H7 (cell line): ENCODE measurements around the gene SNX32. TPM values are rescaled to one million over a fixed set of nuclear protein-coding genes. Genes with fewer than 3 reads are reported as not detected.

Experiments used
- DNase-seq: peaks from one replicate; pipeline ENCODE4 v3.0.0; 2012
- H3K27me3 ChIP-seq: 2 replicates; pipeline ENCODE4 v1.6.0; 2011; ENCODE audit warnings: mild to moderate bottlenecking, low read length; ENCODE audit not compliant: control insufficient read depth, insufficient read depth
- H3K36me3 ChIP-seq: replicated peaks from 2 replicates; pipeline ENCODE4 v1.5.1; 2011; ENCODE audit warnings: low read length; ENCODE audit not compliant: control insufficient read depth, insufficient read depth
- H3K4me3 ChIP-seq: 2 replicates; pipeline ENCODE4 v1.5.1; 2011; ENCODE audit warnings: low read depth, mild to moderate bottlenecking, control low read depth, low read length, moderate library complexity; ENCODE audit not compliant: insufficient read depth
- total RNA-seq: library from RNA; depleted of rRNA; stranded (reverse); fragments of >200 nt; shearing (Covaris generic); gene quantifications from 2 replicates; pipeline ENCODE4 v1.2.3, GENCODE V29; 2014; rRNA removed

SNX32 gene
- total RNA-seq = 0.26 and 0.80 TPM in 2 replicates

DNA sequence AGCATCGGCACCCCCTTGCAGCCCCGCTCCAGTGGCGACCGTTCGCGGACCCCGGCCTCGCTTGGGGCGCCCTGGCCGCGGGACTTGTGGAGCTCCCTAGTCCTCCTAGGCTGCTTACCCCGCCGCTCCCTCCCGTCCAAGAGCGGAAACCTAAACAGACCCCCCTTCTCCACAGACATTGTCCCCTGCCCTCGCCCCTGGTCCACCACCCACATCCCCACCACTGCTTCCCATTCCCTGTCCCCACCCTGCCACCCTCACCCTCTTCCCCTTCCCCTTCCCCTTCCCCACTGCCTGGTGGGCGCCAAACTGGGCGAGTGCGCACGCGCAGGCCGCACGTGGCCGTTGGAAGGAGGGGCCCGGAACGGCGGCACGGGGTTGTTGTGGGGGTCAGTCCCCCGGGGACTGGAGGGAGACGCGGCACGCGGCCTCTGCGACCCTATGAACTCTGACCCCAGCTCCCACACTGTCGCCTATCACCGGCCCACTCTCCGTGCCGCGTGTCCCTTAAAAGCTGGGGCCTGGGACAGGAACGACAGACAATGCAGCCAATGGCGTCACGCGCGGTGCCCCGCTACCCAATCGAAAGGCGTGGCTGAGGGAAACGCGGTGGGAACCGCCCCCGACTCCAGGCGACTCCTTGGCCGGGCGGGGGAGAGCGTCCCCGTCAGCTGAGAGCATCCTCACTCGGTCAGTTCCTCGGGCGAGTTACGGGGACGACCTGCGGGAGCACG, at the start of gene SNX32:
TSS of gene SNX32 (plus strand) at position 667 of the 734 bp plus-strand sequence. CDS start 103 bp downstream, outside the sequence.
- Histone ChIP-seq H3K36me3 (no peaks in the 10 kb centered on the region), H3K27me3 (peaks cover 9% of the 10 kb centered on the region), H3K4me3 (peak within 1 kb of the TSS; percentile 57)
- DNase-seq = peak; percentile 100

DNA sequence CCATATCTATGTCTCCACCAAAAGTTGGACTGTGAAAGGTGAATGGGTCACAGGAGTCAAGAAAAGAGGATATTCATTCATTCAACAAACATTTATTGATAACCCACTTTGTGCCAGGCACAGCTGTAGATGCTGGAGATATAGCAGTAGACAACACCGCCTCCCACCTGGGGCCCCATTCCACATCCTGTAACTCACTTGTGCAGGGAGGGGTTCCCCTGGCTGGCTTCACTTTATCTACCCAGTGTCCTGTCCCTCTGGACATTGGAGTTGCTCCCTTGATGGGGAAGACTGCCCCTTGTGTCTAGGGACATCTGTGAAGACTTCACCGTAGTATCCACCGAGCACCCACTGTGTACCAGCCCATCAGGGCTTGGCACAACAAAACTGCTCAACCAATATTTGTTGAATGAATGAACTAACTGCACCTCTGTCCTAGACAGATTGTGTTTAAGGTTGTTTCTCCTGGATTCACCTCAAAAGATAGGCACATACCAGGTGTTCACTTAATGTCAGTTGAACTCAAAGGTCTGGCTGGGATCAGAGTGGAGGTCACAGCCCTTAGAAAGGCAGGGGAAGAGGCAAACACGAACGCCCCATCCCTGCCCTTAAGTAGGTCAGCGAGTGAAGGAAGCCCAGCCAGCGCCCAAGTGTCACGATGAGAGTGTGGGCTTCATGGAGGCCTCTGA, 48.3 kb upstream of the SNX32 start:
- Histone ChIP-seq H3K36me3 (no peaks in the 10 kb centered on the region), H3K27me3 (peaks cover 66% of the 10 kb centered on the region), H3K4me3 (no peak overlapping the region)
- peak; percentile 44 for DNase-seq

DNA sequence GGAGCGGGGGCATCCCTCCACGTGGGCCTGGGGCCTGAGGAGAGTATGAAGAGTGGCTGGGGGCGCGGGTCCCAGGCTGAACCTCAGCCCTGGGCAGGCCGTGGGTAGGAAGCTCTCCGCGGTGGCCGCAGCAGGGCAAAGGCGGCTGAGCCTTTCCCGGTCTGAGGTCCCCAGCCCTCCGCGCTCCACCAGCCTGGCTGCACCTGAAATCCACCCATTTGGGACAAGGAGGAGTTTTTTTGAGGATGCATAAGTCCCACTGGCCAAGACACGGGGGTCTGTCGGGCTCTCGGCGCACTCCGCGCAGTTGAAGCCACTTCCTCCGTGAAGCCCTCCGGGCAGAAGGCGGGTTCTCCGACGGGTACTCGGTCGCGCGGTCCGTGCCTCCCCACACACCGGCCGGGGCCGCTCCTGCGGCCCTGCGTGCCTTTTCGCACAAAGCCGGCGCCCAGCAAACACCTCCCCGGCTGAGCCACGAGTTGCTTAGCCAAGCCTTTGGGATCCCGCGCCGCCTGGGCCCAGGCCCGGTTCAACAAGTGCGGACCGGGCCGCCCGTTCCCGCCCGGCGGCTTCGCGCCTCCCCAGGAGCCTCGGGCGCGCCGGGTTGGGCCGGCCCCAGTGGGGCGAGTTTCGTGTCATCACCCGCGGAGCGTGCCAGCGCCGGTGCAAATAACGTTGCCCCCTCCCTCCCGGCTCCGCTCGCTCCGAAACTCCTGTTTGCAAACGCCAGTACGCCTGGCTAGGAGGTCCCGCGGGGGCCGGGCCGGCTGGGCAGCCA, 47.6 kb upstream of the SNX32 start:
- Histone ChIP-seq H3K36me3 (no peaks in the 10 kb centered on the region), H3K4me3 (peak overlapping the region; percentile 33), H3K27me3 (peaks cover 64% of the 10 kb centered on the region)
- peak; percentile 84 for DNase-seq

DNA sequence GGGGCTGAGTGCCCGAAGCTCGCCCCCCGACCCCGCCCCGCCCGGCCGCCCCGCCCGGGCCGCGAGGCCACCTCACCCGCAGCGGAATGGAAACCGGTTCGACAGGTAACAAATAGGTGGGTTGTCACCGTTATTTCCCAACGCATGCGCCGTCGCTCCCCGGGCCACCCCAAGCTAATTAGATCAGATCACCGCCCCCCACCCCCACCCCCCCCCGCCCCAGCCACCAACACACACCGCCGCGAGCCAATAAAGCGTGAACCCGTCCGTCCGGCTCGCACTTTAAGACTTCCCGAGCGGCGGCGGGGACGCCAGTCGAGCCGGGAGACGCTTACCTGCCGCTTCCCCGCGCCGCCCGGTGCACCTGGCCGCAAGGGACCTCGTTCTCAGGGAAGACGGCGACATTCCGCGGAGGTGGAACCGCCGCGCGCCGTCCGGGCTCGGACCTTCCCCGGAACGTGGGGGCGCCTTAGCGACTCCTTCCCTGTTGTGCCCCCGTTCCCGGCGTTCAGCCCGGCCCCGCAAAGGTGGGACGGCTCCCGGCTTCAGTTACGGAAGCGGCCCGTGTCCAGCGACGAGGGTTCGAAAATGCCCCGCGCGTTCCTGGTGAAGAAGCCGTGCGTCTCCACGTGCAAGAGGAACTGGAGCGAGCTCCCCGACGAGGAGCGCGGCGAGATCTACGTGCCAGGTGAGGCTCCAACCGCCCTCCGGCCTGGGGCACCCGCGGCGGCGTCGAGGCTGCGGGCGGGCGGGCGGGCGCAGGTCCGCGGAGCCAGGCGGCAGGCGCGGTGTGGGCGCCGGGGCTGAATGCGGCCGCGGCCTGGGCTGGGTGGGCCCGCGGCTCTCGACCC, 46.8 kb upstream of the SNX32 start, which contains the start of gene OVOL1:
TSS of gene OVOL1 (plus strand) at position 278 of the 851 bp plus-strand sequence. CDS start at position 589, 311 bp downstream.
- peak; percentile 97 for DNase-seq
- peak within 1 kb of the TSS; percentile 58 for H3K4me3 ChIP-seq
- no peaks in the 10 kb centered on the region for H3K36me3 ChIP-seq
- peaks cover 56% of the 10 kb centered on the region for H3K27me3 ChIP-seq

- DNase-seq = peak; percentile 97
- Histone ChIP-seq H3K4me3 (peak overlapping the region; percentile 58), H3K27me3 (peaks cover 47% of the 10 kb centered on the region), H3K36me3 (no peaks in the 10 kb centered on the region)
These were observed 45.8 kb upstream of the SNX32 start for GRCh38 chr11:65787649-65788622.

DNA sequence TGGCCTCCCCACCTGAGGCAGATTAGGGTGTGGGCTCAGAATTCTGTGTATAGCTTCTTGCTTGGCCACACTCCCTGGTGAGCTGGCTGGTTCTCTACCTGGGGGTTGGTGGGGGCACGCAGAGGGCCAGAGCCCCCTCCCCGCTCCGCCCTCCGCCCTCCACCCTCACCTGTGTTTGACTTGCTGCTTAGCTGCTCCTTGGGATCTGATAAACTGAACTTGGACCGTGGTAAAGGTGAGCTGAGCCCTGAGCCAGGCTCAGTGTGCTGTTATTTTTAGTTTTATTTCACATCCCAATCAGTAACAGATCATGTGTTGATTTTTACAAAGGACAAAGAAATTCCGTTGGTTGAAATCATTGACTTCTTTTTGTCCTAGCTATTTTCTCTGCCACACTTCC, 44.9 kb upstream of the SNX32 start:
- peak; percentile 65 for DNase-seq
- H3K36me3 ChIP-seq = no peaks in the 10 kb centered on the region
- no peak overlapping the region for H3K4me3 ChIP-seq
- H3K27me3 ChIP-seq = peaks cover 44% of the 10 kb centered on the region

GRCh38 chr11:65789230-65790103, 44.3 kb upstream of the SNX32 start:
- Histone ChIP-seq H3K4me3 (no peak overlapping the region), H3K27me3 (peaks cover 38% of the 10 kb centered on the region)
- peak; percentile 80 for DNase-seq

GRCh38 chr11:65790104-65790901, 43.5 kb upstream of the SNX32 start:
- Histone ChIP-seq H3K4me3 (no peak overlapping the region), H3K36me3 (no peaks in the 10 kb centered on the region; the same call in 1 of the 2 replicates), H3K27me3 (peaks cover 31% of the 10 kb centered on the region)
- DNase-seq = peak; percentile 59

More at GRCh38 chr11:65789230-65790103, 44.3 kb upstream of the SNX32 start:
- no peaks in the 10 kb centered on the region; the same call in 1 of the 2 replicates for H3K36me3 ChIP-seq

GRCh38 chr11:65790902-65791650, 42.7 kb upstream of the SNX32 start:
- H3K27me3 ChIP-seq = peaks cover 23% of the 10 kb centered on the region
- H3K36me3 ChIP-seq = no peaks in the 10 kb centered on the region; the same call in 1 of the 2 replicates
- peak; percentile 35 for DNase-seq
- no peak overlapping the region for H3K4me3 ChIP-seq

GRCh38 chr11:65791719-65792213, 42.0 kb upstream of the SNX32 start:
- H3K36me3 ChIP-seq = no peaks in the 10 kb centered on the region; the same call in 1 of the 2 replicates
- peaks cover 17% of the 10 kb centered on the region for H3K27me3 ChIP-seq
- H3K4me3 ChIP-seq = no peak overlapping the region
- DNase-seq = peak; percentile 50

- no peak overlapping the region for H3K4me3 ChIP-seq
- peak; percentile 49 for DNase-seq
- peaks cover 11% of the 10 kb centered on the region for H3K27me3 ChIP-seq
- H3K36me3 ChIP-seq = no peaks in the 10 kb centered on the region; the same call in 1 of the 2 replicates
These were observed 41.3 kb upstream of the SNX32 start for GRCh38 chr11:65792456-65792855.
